B cell (primary cell): Measurements from ENCODE around the gene SLC6A2. TPM values are rescaled to one million over a fixed set of nuclear protein-coding genes. Genes with fewer than 3 reads are reported as not detected.

Experiments
- ATAC-seq: fragments of 200-7000 bp; cut with Tn5 transposase; one replicate; pipeline ENCODE4 v1.10.0; 2021; ENCODE audit warnings: low read depth, mild to moderate bottlenecking, moderate number of reproducible peaks, moderate library complexity
- CTCF ChIA-PET: fragments of 350-600 bp; sonication (Branson Sonifier 250); formaldehyde crosslinking; loops from one replicate; lab custom pipeline; 2021; ENCODE audit warnings: antibody characterized with exemption, inconsistent platforms; lab: Charles Lee
- POLR2A ChIA-PET: fragments of 350-600 bp; sonication (Branson Sonifier 250); formaldehyde crosslinking; loops from one replicate; lab custom pipeline; 2021; ENCODE audit warnings: antibody characterized with exemption; lab: Charles Lee
- DNase-seq: peaks from one replicate; pipeline ENCODE4 v3.0.0; 2013
- H2AFZ ChIP-seq: 2 replicates; pipeline ENCODE4 v1.6.1; 2012; ENCODE audit warnings: mild to moderate bottlenecking, low read depth, low read length; ENCODE audit not compliant: insufficient read depth, poor library complexity, severe bottlenecking
- H3K27ac ChIP-seq, 2 donors: 1 replicate in 1 of 2; 2 replicates in 1 of 2; pipeline ENCODE4 v1.5.1; 2012 to 2013; ENCODE audit warnings: low read length in 2 of 2, mild to moderate bottlenecking in 2 of 2, moderate library complexity in 1 of 2
- H3K27me3 ChIP-seq, 4 experiments: fragments of 200-600 bp in 1 of 4; sonication (generic) in 1 of 4; replicated peaks in 1 of 4; 1 replicate in 2 of 4; 2 replicates in 2 of 4; pipeline versions ENCODE4 v1.6.1 to v1.7.0; 2013 to 2016; ENCODE audit warnings: low read length in 3 of 4, mild to moderate bottlenecking in 2 of 4, mixed read lengths in 1 of 4, moderate library complexity in 1 of 4; ENCODE audit not compliant: insufficient read depth in 4 of 4, control insufficient read depth in 3 of 4; ENCODE audit errors: control extremely low read depth in 1 of 4
- H3K36me3 ChIP-seq, 2 experiments: replicated peaks in 1 of 2; 1 replicate in 1 of 2; 2 replicates in 1 of 2; pipeline versions ENCODE4 v1.6.1 to v1.7.1; 2013; ENCODE audit warnings: low read length in 1 of 2; ENCODE audit not compliant: insufficient read depth in 2 of 2, control insufficient read depth in 1 of 2; ENCODE audit errors: control extremely low read depth in 1 of 2, extremely low read depth in 1 of 2
- H3K4me1 ChIP-seq, 2 donors: fragments of 200-600 bp in 1 of 2; sonication (generic) in 1 of 2; 1 replicate in 1 of 2; 2 replicates in 1 of 2; pipeline versions ENCODE4 v1.5.1 to v1.6.1; 2013 to 2017; ENCODE audit warnings: low read length in 2 of 2; ENCODE audit not compliant: control insufficient read depth in 2 of 2, insufficient read depth in 2 of 2
- H3K4me2 ChIP-seq: replicated peaks from 2 replicates; pipeline ENCODE3; 2012; ENCODE audit warnings: mild to moderate bottlenecking, low read depth, low read length; ENCODE audit not compliant: poor library complexity, severe bottlenecking
- H3K4me3 ChIP-seq, 5 experiments: fragments of 200-600 bp in 1 of 5; sonication (generic) in 1 of 5; 1 replicate in 3 of 5; 2 replicates in 2 of 5; pipeline versions ENCODE4 v1.5.1 to v1.7.0; 2011 to 2016; ENCODE audit warnings: low read length in 4 of 5, mild to moderate bottlenecking in 4 of 5, low read depth in 2 of 5, control low read depth in 1 of 5, moderate library complexity in 1 of 5; ENCODE audit not compliant: insufficient read depth in 1 of 5; ENCODE audit errors: control extremely low read depth in 1 of 5, extremely low read depth in 1 of 5
- H3K79me2 ChIP-seq: fragments of 200-600 bp; sonication (generic); one replicate; pipeline ENCODE4 v1.6.0; 2016; ENCODE audit warnings: low read length; ENCODE audit not compliant: control insufficient read depth, insufficient read depth
- H3K9ac ChIP-seq: fragments of 200-600 bp; sonication (generic); 2 replicates; pipeline ENCODE4 v1.6.1; 2017; ENCODE audit warnings: mild to moderate bottlenecking, low read length, moderate library complexity
- H3K9me3 ChIP-seq, 3 donors: one replicate each; pipeline versions ENCODE4 v1.6.1 to v1.7.1; 2013; ENCODE audit warnings: low read length in 2 of 3; ENCODE audit not compliant: control insufficient read depth in 2 of 3, insufficient read depth in 1 of 3; ENCODE audit errors: control extremely low read depth in 1 of 3
- H4K20me1 ChIP-seq: 2 replicates; pipeline ENCODE4 v1.6.0; 2012; ENCODE audit warnings: mild to moderate bottlenecking, low read length; ENCODE audit not compliant: insufficient read depth, control insufficient read depth, poor library complexity, severe bottlenecking
- H3K27ac Mint-ChIP-seq: one replicate; pipeline ENCODE4 v1.8.0; 2021; ENCODE audit warnings: mixed read lengths
- H3K27me3 Mint-ChIP-seq: one replicate; pipeline ENCODE4 v1.8.0; 2021; ENCODE audit warnings: mixed read lengths
- H3K4me1 Mint-ChIP-seq: one replicate; pipeline ENCODE4 v1.8.0; 2021; ENCODE audit warnings: mixed read lengths
- H3K4me3 Mint-ChIP-seq: one replicate; pipeline ENCODE4 v1.8.0; 2021; ENCODE audit warnings: mixed read lengths
- H3K9me3 Mint-ChIP-seq: one replicate; pipeline ENCODE4 v1.8.0; 2022; ENCODE audit warnings: mixed read lengths; ENCODE audit not compliant: insufficient read depth
- CTCF ChIP-seq: fragments of 200-600 bp; IDR thresholded peaks from one replicate; pipeline ENCODE4 v1.8.0; 2022; ENCODE audit warnings: antibody characterized with exemption, mild to moderate bottlenecking
- EZH2 ChIP-seq: IDR thresholded peaks from 2 replicates; pipeline ENCODE4 v1.6.1; 2012; ENCODE audit warnings: borderline replicate concordance, low read depth, mild to moderate bottlenecking, moderate library complexity, low read length; ENCODE audit not compliant: insufficient read depth, poor library complexity, severe bottlenecking
- WGBS: methylation state at CpG from one replicate; pipeline ENCODE4 v1.1.5; 2013; ENCODE audit warnings: missing lambda C conversion rate; ENCODE audit not compliant: insufficient coverage; 5-methylcytosine and 5-hydroxymethylcytosine counted together
- intact Hi-C: fragments of 100-400 bp; cut with micrococcal nuclease; formaldehyde crosslinking; loops from one replicate; pipeline ENCODE4 v1.10.0; 2022
- polyA minus RNA-seq: library from RNA; depleted of rRNA, polyadenylated mRNA; stranded (reverse); fragments of >200 nt; gene quantifications from 2 replicates; pipeline ENCODE4 v1.2.3, GENCODE V29; 2012
- polyA plus RNA-seq: library from polyadenylated mRNA; depleted of rRNA; stranded (reverse); fragments of >200 nt; gene quantifications from 2 replicates; pipeline ENCODE4 v1.2.3, GENCODE V29; 2012
- total RNA-seq, 2 donors: library from RNA; stranded (reverse); fragments of 120-200 nt in 1 of 2; gene quantifications; 1 replicate in 1 of 2; 2 replicates in 1 of 2; pipeline versions ENCODE4 v1.2.3 to v1.2.4, GENCODE V29; 2013 to 2022

Gene SLC6A2
- total RNA-seq (not detected in 2 replicates), polyA plus RNA-seq (not detected in 2 replicates), polyA minus RNA-seq (0.09 TPM in 1 of 2 replicates, not detected in the other)
- 0.12 TPM for total RNA-seq (2013)

GRCh38 chr16:55655897-55656681, at the start of gene SLC6A2:
Gene SLC6A2, plus strand, starts transcription at chr16:55655988. Its CDS starts 707 bp downstream, at chr16:55656695.
- H3K27ac Mint-ChIP-seq: no peak within 1 kb of the TSS
- ATAC-seq (no peak), DNase-seq (no peak)
- ChIA-PET POLR2A (no interaction called here), CTCF (no interaction called here)
- H3K9me3 Mint-ChIP-seq: no peaks in the 10 kb centered on the region
- peaks cover 0 to 28% (median 5%) of the 10 kb centered on the region in 4 experiments for H3K27me3 ChIP-seq
- H3K4me1 Mint-ChIP-seq: no peaks in the 10 kb centered on the region
- H3K4me1 ChIP-seq: no peaks in the 10 kb centered on the region
- H3K79me2 ChIP-seq: no peaks in the 10 kb centered on the region
- H3K9me3 ChIP-seq: peaks cover 0 to 17% (median 0%) of the 10 kb centered on the region in 3 donors
- no peak within 1 kb of the TSS for H3K27ac ChIP-seq
- 4% methylated on average over 71 of the region's 71 CpGs for WGBS
- no peaks in the 10 kb centered on the region for H4K20me1 ChIP-seq
- H2AFZ ChIP-seq: no peak within 1 kb of the TSS
- H3K27me3 Mint-ChIP-seq: peaks cover 23% of the 10 kb centered on the region
- no peak within 1 kb of the TSS for H3K9ac ChIP-seq
- TF ChIP-seq CTCF: no peak
- no peak for TF ChIP-seq EZH2
- H3K36me3 ChIP-seq: no peaks in the 10 kb centered on the region
- intact Hi-C loops: no loop called here
- H3K4me2 ChIP-seq: no peak within 1 kb of the TSS
- H3K4me3 Mint-ChIP-seq: no peak within 1 kb of the TSS
- H3K4me3 ChIP-seq: no peak within 1 kb of the TSS

GRCh38 chr16:55613613-55614335, 42.0 kb upstream of the SLC6A2 start:
- Histone ChIP-seq H3K9ac (no peak overlapping the region), H3K27me3 (no peaks in the 10 kb centered on the region), H2AFZ (no peak overlapping the region), H4K20me1 (no peaks in the 10 kb centered on the region), H3K36me3 (no peaks in the 10 kb centered on the region), H3K4me2 (no peak overlapping the region), H3K27ac (no peak overlapping the region), H3K4me1 (no peaks in the 10 kb centered on the region), H3K79me2 (no peaks in the 10 kb centered on the region), H3K9me3 (peaks cover 0 to 6% (median 0%) of the 10 kb centered on the region in 3 donors), H3K4me3 (no peak overlapping the region)
- POLR2A ChIA-PET: no interaction called here
- whole genome bisulfite sequencing: 20% methylated on average over 1 of the region's 6 CpGs
- ATAC-seq (no peak), DNase-seq (no peak)
- no peaks in the 10 kb centered on the region for H3K4me1 Mint-ChIP-seq
- H3K27me3 Mint-ChIP-seq: peaks cover 15% of the 10 kb centered on the region
- H3K9me3 Mint-ChIP-seq: no peaks in the 10 kb centered on the region
- H3K4me3 Mint-ChIP-seq: no peak overlapping the region
- CTCF ChIA-PET: no interaction called here
- TF ChIP-seq EZH2: no peak
- no peak for TF ChIP-seq CTCF
- no peak overlapping the region for H3K27ac Mint-ChIP-seq
- intact Hi-C loops: no loop called here
